Vagina (tissue), 2 donors: ENCODE results near the gene RASA3.

Source experiments
- POLR2AphosphoS5 ChIP-seq, 2 donors: sonication (generic); formaldehyde crosslinking; IDR thresholded peaks; one replicate each; pipeline ENCODE4 v1.9.0; 2017; ENCODE audit warnings: antibody characterized with exemption in 2 of 2, mild to moderate bottlenecking in 2 of 2, low read depth in 1 of 2; ENCODE audit not compliant: insufficient read depth in 1 of 2
- TF ChIP-seq, protein P1 (sequence below), 3 experiments: fragments of 450-650 bp in 2 of 3; fragments of 200-600 bp in 1 of 3; sonication (generic) in 1 of 3; IDR thresholded peaks; one replicate each; pipeline ENCODE4 v1.5.1; 2017 to 2019; ENCODE audit warnings: antibody characterized with exemption in 3 of 3, mild to moderate bottlenecking in 2 of 3, moderate library complexity in 2 of 3

DNA sequence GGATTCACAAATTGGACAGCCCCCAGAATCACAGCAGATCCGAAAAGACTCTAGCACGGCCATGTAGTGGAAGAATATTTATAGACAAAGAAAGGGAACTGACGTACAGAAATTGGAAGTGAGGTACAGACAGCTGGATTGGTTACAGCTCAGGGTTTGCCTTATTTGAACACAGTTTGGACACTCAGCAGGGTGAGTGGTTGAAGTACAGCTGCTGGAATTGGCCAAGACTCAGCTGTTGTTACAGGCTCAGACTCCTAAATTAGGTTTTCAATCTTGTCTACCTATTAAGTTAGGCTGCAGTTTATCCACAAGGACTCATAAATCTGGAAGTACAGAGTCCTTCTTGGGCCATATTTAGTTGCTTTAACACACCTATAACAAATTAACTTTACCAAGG is 40.8 kb upstream of the RASA3 start:
- TF ChIP-seq, protein P1, sequence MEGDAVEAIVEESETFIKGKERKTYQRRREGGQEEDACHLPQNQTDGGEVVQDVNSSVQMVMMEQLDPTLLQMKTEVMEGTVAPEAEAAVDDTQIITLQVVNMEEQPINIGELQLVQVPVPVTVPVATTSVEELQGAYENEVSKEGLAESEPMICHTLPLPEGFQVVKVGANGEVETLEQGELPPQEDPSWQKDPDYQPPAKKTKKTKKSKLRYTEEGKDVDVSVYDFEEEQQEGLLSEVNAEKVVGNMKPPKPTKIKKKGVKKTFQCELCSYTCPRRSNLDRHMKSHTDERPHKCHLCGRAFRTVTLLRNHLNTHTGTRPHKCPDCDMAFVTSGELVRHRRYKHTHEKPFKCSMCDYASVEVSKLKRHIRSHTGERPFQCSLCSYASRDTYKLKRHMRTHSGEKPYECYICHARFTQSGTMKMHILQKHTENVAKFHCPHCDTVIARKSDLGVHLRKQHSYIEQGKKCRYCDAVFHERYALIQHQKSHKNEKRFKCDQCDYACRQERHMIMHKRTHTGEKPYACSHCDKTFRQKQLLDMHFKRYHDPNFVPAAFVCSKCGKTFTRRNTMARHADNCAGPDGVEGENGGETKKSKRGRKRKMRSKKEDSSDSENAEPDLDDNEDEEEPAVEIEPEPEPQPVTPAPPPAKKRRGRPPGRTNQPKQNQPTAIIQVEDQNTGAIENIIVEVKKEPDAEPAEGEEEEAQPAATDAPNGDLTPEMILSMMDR (IDR thresholded peaks at IDR 0.05), result no peak
- no peak for TF ChIP-seq POLR2AphosphoS5 (IDR thresholded peaks at IDR 0.05; ENCODE audit: insufficient read depth in 1 of 2, low read depth in 1 of 2)
